NCI-H1105 treated with DMSO at 0.1 percent for 48 hours (cell line): ENCODE measurements around the gene IFITM10.
"Not testable (repeated sequence)": the region's sequence is repeated elsewhere in the genome, so short reads cannot be mapped to it uniquely, and the experiment has no call there.

Experiments used
- DNase-seq: peaks from one replicate; lab custom pipeline; 2025; lab: John Stamatoyannopoulos, UW

The IFITM10 gene

DNA sequence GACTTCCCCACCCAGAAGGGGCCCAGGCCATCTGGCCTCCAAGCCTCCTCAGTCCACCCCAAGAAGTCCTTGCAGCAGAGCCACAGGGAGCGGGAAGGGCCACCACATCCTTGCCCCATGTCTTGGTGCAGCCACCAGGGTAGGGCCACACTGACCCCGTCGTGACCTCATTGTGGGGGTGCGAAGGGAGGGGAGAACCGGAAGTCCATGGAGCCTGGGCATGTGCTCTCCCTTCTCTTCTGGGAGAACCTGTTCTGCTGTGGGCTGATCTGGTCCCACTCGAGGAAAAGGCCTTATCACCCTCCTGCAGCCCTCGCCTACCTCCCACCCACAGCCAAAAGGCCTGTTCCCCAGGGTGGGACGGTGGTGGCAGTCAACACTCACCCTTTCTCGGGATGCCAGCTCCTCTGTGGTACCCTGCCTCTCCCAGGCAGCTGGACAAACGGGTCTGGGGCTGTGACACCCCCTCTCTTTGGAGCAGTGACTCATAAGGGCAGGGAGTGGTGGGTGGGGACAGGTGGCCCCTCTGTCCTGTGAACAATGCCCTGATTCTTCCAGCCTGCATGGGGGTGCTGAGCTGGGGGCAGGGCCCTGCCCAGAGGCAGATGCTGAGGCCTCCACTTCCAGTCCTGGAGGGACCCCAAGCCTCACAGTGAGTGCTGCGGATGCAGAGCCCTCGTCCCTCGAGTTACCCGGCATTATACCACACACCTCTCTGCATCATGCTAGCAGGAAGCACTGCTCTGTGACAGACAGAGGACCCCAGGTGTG, 27.9 kb upstream of the IFITM10 start:
- DNase-seq: no peak

DNA sequence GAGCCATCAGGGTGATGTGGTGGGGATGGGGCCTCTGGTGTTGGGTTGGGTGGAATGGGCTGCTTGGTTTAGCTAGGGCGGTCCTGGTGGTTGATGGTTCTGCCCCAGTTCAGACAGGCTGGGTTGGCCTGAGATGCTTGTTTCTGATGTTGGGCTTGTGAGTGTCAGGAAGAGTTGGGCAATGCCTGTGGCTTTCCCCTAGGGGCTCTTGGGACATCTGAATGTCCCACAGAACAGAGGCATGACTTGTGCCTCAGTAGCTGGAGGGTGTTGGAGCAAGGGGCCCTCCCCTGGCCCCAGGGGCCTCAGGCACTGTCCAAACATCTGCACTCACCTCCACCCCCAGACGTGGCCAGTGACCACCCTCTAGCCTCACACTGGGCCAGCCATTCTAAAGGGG, 27.3 kb upstream of the IFITM10 start:
- no peak for DNase-seq

DNA sequence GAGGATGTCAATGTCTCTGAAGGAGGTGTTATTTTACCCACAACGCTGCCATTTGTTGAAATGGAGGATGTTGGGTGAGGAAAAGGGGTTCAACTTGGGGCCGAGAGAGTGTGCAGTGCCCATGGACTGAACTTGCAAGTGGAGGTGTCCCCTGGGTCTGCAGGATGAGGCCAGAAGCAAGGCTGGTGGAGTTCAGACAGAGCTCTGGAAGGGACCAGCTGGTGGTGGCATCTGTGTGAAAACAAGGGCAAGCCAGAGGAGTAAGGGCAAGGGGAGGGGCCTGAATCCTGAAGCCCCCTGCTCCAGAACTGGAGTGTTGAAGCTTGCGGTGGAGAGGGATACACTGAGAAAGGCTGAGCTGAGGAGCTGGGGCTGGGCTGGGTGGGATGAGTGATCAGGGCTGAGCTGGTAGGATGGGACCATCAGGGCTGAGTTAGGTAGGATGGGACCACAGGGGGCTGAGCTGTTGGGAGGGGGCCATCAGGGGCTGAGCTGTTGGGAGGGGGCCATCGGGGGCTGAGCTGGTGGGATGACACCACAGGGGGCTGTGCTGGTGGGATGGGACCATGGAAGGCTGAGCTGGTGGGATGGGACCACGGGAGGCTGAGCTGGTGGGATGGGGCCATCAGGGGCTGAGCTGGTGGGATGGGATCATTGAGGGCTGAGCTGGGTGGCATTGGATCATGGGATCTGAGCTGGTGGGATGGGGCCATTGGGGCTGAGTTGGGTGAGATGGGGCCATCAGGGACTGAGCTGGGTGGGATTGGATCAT, 26.7 kb upstream of the IFITM10 start:
- no peak for DNase-seq

- no peak for DNase-seq
These were observed 26.0 kb upstream of the IFITM10 start for GRCh38 chr11:1776331-1776851.

GRCh38 chr11:1774886-1775285, 24.5 kb upstream of the IFITM10 start:
- no peak for DNase-seq

GRCh38 chr11:1773994-1774550, 23.7 kb upstream of the IFITM10 start:
- no peak for DNase-seq

GRCh38 chr11:1773131-1773993, 23.0 kb upstream of the IFITM10 start:
- DNase-seq: no peak

GRCh38 chr11:1772270-1773130, 22.1 kb upstream of the IFITM10 start:
- no peak for DNase-seq

- DNase-seq: no peak
These were observed 21.3 kb upstream of the IFITM10 start for GRCh38 chr11:1771700-1772099.

DNA sequence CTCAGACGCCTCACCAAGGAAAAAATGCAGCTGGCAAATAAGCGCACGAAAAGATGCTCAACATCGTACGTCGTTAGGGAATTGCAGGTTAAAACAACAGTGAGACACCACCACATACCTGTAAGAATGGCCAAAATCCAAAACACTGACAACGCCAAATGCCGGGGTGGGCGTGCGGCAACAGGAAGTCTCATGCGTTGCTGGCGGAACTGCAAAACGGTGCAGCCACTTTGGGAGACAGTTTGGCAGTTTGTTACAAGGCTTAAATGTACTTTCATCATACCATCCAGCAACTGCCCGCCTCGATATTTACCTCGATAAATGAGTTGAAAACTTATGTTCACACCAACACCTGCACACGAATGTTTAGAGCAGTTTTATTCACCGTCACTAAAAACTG, 20.9 kb upstream of the IFITM10 start:
- no peak for DNase-seq

- DNase-seq: no peak
These were observed 20.1 kb upstream of the IFITM10 start for GRCh38 chr11:1770528-1770927.

DNA sequence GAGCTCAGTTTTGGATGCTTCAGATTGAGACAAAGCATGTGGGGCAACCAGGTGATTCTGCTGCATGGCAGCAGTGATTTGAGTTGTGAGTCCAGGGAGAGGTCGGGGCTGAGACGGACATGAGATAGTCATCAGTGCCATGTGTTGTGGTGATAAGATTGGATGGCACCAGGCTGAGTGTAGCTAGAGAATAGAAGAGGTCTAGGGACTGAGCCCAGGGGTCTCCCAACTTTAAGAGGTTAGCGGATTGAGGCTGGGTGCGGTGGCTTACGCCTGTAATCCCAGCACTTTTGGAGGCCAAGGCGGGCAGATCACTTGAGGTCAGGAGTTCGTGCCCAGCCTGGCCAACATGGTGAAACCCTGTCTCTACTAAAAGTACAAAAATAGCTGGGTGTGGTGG, 19.7 kb upstream of the IFITM10 start:
- DNase-seq: no peak

- not testable (repeated sequence) for DNase-seq
These were observed 19.0 kb upstream of the IFITM10 start for GRCh38 chr11:1769304-1769936.

DNA sequence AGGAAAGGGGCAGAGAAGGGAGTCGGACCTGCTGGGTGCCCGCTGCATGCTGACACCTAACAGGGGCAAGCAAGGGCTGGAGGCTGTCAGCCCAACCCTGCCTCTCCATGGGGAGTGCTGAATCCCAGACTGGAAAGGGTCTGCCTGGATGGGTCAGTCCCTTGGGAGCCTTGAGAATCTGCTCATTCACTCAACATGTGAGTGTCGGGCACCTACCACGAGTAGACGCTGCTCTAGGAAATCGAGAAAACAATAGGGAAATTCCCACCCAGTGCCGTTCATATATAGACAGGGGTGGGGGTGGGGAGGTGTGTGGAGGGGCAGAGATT, 17.7 kb upstream of the IFITM10 start:
- no peak for DNase-seq

- DNase-seq: no peak
These were observed 17.2 kb upstream of the IFITM10 start for GRCh38 chr11:1767399-1768140.

DNA sequence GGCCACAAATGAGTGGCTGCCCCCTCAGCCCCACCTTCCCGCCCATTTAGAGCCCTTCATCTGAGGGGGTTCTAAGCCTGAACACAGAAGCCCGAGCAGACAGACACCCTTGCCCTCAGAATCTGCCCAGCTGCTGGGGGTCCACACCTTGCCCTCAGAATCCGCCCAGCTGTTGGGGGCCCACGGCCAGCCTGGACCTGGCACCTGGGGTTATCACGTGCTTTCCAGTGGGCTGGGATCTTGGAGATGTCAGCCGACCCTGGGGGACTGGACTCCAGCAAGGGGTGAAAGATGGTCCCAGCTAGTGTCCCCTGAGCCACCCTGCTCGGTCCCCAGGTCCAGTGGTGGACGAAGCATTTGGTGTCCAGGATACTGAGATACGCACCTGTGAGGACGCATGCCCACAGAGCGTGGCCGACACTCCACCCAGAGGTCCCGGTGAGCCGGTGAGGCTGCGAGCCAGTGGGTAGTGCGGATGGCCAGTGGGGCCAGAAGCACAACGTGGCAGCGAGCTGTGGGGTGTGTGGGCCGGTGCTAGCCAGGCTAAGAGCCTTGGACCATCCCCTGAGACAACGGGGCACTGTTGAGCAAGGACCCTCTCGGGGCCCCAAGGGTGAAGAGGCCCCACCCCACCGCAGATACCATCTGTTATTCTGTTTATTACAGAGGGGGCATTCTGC, 16.5 kb upstream of the IFITM10 start:
- no peak for DNase-seq

GRCh38 chr11:1765871-1766718, 15.7 kb upstream of the IFITM10 start:
- DNase-seq: no peak
